Vagina (tissue), 2 donors: Measurements from ENCODE around the gene C16orf54. TPM values are rescaled to one million over a fixed set of nuclear protein-coding genes. Genes with fewer than 3 reads are reported as not detected.
"Not testable (repeated sequence)": the region's sequence is repeated elsewhere in the genome, so short reads cannot be mapped to it uniquely, and the experiment has no call there.

ENCODE experiments used
- DNase-seq, 2 donors: peaks; one replicate each; pipeline ENCODE4 v3.0.0-alpha.2; 2017; ENCODE audit errors: extremely low spot score in 2 of 2
- H3K27ac ChIP-seq: fragments of 200-600 bp; sonication (generic); one replicate; pipeline ENCODE4 v1.5.1; 2019
- H3K27me3 ChIP-seq: fragments of 200-600 bp; sonication (generic); one replicate; pipeline ENCODE4 v1.5.1; 2019
- H3K36me3 ChIP-seq, 2 donors: fragments of 200-600 bp; sonication (generic); one replicate each; pipeline ENCODE4 v1.5.1; 2017 to 2019
- H3K4me1 ChIP-seq: fragments of 200-600 bp; sonication (generic); one replicate; pipeline ENCODE4 v1.5.1; 2019
- H3K4me3 ChIP-seq, 2 donors: fragments of 200-600 bp; sonication (generic); 1 replicate in 1 of 2; 2 replicates in 1 of 2; pipeline ENCODE4 v1.5.1; 2016 to 2019
- H3K9me3 ChIP-seq: fragments of 200-600 bp; sonication (generic); one replicate; pipeline ENCODE4 v1.5.1; 2019
- POLR2A ChIP-seq, 2 donors: fragments of 450-650 bp; IDR thresholded peaks; one replicate each; pipeline ENCODE4 v1.6.1; 2017; ENCODE audit warnings: antibody characterized with exemption in 2 of 2, mild to moderate bottlenecking in 2 of 2, moderate library complexity in 2 of 2
- POLR2AphosphoS5 ChIP-seq, 2 donors: sonication (generic); formaldehyde crosslinking; IDR thresholded peaks; one replicate each; pipeline ENCODE4 v1.9.0; 2017; ENCODE audit warnings: antibody characterized with exemption in 2 of 2, mild to moderate bottlenecking in 2 of 2, low read depth in 1 of 2; ENCODE audit not compliant: insufficient read depth in 1 of 2
- intact Hi-C: fragments of 100-400 bp; cut with DNase I; formaldehyde crosslinking; loops from one replicate; pipeline ENCODE4 v1.15.1; 2023
- total RNA-seq: library from RNA; depleted of rRNA; stranded (reverse); fragments of >200 nt; gene quantifications from one replicate; pipeline ENCODE4 v1.2.3, GENCODE V29; 2016
- TF ChIP-seq, protein P1 (sequence below), 3 experiments: fragments of 450-650 bp in 2 of 3; fragments of 200-600 bp in 1 of 3; sonication (generic) in 1 of 3; IDR thresholded peaks; one replicate each; pipeline ENCODE4 v1.5.1; 2017 to 2019; ENCODE audit warnings: antibody characterized with exemption in 3 of 3, mild to moderate bottlenecking in 2 of 3, moderate library complexity in 2 of 3

C16orf54 gene
- total RNA-seq, 1 donor from 2014 or later: 3.2 TPM

DNA sequence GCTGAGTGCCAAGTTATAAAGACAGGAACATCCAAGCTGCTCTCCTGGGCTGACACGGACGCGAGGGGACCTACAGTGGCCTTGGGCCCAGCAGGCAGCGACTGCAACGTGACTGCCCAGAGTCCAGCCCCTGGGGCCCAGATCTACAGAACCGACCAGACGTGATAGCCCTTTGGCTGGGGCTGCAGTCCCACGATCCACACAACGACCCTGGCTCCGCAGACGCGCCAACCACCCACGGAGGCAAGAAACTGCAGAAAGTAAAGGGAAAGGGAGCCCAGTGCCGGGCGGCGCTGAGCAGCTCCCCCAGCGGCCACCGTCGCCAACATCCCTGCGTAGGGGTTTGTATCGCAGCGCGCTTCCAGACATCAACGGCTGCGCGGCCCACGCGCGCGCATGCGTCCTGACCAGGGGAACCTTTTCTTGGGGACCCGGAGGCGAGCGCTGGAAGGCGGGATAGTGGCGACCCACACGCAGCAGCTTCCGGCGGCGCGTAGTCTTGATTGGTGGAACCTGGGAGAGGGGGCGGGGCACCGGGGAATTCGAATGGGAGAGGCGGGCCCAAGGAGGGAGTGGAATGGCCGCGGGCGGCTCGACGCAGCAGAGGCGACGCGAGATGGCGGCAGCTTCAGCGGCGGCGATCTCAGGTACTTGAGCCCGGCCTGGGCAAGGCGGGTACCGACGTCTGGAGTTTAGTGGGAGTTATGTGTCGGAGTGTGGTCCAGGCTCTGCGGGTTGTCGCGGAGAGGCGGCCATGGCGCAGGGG lies 44.6 kb upstream of the C16orf54 start, which contains the start of gene KIF22:
KIF22 (plus strand) TSS at position 569 of the 766 bp plus-strand sequence; CDS start at position 578, 9 bp downstream.
- H3K4me3 ChIP-seq: peak within 1 kb of the TSS; percentile 69
- no peaks in the 10 kb centered on the region for H3K27me3 ChIP-seq
- no peaks in the 10 kb centered on the region for H3K9me3 ChIP-seq
- peaks cover 28% of the 10 kb centered on the region for H3K4me1 ChIP-seq
- TF ChIP-seq, protein P1, sequence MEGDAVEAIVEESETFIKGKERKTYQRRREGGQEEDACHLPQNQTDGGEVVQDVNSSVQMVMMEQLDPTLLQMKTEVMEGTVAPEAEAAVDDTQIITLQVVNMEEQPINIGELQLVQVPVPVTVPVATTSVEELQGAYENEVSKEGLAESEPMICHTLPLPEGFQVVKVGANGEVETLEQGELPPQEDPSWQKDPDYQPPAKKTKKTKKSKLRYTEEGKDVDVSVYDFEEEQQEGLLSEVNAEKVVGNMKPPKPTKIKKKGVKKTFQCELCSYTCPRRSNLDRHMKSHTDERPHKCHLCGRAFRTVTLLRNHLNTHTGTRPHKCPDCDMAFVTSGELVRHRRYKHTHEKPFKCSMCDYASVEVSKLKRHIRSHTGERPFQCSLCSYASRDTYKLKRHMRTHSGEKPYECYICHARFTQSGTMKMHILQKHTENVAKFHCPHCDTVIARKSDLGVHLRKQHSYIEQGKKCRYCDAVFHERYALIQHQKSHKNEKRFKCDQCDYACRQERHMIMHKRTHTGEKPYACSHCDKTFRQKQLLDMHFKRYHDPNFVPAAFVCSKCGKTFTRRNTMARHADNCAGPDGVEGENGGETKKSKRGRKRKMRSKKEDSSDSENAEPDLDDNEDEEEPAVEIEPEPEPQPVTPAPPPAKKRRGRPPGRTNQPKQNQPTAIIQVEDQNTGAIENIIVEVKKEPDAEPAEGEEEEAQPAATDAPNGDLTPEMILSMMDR (IDR thresholded peaks at IDR 0.05): peak; percentile 63 to 78 (median 67)
- TF ChIP-seq POLR2A (IDR thresholded peaks at IDR 0.05): peak in 1 of 2 donors; percentile 64
- peak; percentile 96 to 100 for TF ChIP-seq POLR2AphosphoS5 (IDR thresholded peaks at IDR 0.05; ENCODE audit: insufficient read depth in 1 of 2, low read depth in 1 of 2)
- intact Hi-C loops: no loop called here
- DNase-seq: peak in 1 of 2 donors; percentile 97
- no peaks in the 10 kb centered on the region for H3K36me3 ChIP-seq
- H3K27ac ChIP-seq: peak within 1 kb of the TSS; percentile 91

DNA sequence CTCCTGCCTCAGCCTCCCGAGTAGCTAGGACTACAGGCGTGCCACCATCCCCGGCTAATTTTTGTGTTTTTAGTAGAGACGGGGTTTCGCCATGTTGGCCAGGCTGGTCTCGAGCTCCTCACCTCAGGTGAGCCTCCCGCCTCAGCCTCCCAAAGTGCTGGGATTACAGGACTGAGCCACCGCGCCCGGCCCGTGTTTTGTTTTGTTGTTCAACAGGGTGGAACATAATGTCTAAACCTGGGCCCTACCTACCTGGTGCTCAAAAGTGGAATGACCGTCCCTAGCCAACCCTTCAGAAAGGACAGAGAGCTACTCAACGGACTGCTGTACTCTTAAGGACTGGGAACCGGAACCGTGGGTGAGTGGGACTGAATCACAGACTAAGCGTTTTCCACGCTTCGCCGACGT lies 44.0 kb upstream of the C16orf54 start:
- TF ChIP-seq, protein P1 (IDR thresholded peaks at IDR 0.05): no peak
- Histone ChIP-seq H3K9me3 (no peaks in the 10 kb centered on the region), H3K36me3 (no peaks in the 10 kb centered on the region), H3K27me3 (no peaks in the 10 kb centered on the region), H3K4me1 (peaks cover 34% of the 10 kb centered on the region), H3K4me3 (peak overlapping the region; percentile 69), H3K27ac (peak overlapping the region; percentile 91)
- DNase-seq: no peak
- intact Hi-C loops: no loop called here

DNA sequence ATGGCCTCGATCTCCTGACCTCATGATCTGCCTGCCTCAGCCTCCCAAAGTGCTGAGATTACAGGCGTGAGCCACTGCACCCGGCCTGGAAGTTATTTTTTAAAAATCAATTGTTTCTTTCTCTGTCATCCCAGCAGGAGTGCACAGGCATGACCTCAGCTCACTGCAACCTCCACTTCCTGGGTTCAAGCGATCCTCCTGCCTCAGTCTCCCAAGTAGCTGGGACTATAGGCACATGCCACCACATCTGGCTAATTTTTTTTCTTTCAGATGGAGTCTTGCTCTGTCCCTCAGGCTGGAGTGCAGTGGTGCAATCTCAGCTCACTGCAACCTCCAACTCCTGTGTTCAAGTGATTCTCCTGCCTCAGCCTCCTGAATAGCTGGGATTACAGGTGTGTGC lies 41.4 kb upstream of the C16orf54 start:
- DNase-seq, H3K9me3 ChIP-seq, H3K36me3 ChIP-seq, intact Hi-C loops, H3K4me3 ChIP-seq, H3K27me3 ChIP-seq, H3K27ac ChIP-seq: not testable (repeated sequence)
- peaks cover 35% of the 10 kb centered on the region for H3K4me1 ChIP-seq

DNA sequence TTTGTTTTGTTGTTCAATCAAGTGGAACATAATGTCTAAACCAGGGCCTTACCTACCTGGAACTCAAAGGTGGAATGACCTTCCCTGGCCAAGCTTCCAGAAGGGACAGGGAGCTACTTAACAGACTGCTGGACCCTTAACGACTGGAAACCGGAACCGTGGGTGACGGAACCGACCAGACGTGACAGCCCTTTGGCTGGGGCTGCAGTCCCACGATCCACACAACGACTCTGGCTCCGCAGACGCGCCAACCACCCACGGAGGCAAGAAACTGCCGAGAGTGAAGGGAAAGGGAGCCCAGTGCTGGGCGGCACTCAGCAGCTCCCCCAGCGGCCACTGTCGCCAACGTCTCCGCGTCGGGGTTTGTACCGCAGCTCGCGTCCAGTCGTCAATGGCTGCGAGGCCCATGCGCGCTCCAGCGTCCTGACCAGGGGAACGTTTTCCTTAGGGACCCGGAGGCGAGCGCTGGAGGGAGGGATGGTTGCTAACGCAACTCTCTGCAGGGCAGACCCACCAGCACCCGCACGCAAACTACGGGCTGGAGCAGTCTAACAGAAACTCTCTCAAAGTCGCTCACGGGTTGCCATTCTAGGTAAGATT lies 39.2 kb upstream of the C16orf54 start:
- intact Hi-C loops: no loop called here
- no peaks in the 10 kb centered on the region for H3K9me3 ChIP-seq
- H3K27me3 ChIP-seq: no peaks in the 10 kb centered on the region
- peak overlapping the region; percentile 8 to 13 for H3K4me3 ChIP-seq
- no peaks in the 10 kb centered on the region for H3K36me3 ChIP-seq
- DNase-seq: no peak
- H3K4me1 ChIP-seq: peaks cover 18% of the 10 kb centered on the region
- TF ChIP-seq, protein P1 (IDR thresholded peaks at IDR 0.05): peak; percentile 30 to 49 (median 45)
- peak in 1 of 2 donors; percentile 16 for TF ChIP-seq POLR2AphosphoS5 (IDR thresholded peaks at IDR 0.05; ENCODE audit: insufficient read depth in 1 of 2, low read depth in 1 of 2)
- TF ChIP-seq POLR2A (IDR thresholded peaks at IDR 0.05): no peak
- no peak overlapping the region for H3K27ac ChIP-seq

DNA sequence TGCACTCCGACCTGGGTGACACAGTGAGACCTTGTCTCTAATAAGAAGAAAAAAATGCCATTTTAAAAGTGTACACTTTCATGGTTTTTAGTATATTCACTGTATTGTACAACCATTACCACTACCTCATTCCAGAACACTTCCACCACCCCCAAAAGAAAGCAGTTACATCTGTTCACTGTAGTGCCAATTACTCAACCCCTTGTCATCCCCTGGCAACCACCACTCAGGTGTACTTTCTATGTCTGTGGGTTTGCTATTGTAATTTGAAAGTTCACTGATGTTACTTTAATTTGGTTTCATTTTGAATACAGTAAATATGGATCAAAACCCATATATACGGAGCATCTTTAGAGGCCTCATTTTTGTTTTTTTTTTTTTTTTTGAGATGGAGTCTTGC lies 38.4 kb upstream of the C16orf54 start:
- Histone ChIP-seq H3K27ac (no peak overlapping the region), H3K36me3 (no peaks in the 10 kb centered on the region), H3K4me3 (no peak overlapping the region), H3K4me1 (peaks cover 12% of the 10 kb centered on the region), H3K9me3 (no peaks in the 10 kb centered on the region), H3K27me3 (no peaks in the 10 kb centered on the region)
- no peak for TF ChIP-seq POLR2A (IDR thresholded peaks at IDR 0.05)
- intact Hi-C loops: no loop called here
- no peak for DNase-seq

DNA sequence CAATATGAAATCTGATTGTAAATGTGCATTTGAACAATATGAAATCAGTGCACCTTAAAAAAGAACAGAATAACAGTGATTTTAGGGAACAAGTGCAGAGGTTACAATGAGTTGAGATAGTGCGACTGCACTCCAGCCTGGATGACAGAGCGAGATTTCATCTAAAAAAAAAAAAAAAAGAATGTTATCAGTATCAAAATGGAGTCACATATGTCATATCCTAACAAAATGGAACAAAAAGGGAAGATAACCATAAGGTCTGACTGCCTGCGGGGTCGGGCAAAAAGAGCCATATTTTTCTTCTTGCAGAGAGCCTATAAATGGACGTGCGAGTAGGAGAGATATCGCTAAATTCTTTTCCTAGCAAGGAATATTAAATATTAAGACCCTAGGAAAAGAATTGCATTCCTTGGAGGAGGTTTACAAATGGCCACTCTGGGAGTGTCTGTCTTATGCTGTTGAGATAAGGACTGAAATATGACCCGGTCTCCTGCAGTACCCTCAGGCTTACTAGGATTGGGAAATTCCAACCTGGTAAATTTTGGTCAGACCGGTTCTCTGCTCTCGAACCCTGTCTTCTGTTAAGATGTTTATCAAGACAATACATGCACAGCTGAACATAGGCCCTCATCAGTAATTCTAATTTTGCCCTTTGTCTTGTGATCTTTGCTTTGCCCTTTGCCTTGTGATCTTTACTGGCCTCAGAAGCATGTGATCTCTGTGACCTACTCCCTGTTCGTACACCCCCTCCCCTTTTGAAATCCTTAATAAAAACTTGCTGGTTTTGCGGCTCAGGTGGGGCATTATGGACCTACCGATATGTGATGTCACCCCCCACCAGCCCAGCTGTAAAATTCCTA lies 37.5 kb upstream of the C16orf54 start:
- H3K27me3 ChIP-seq, H3K4me3 ChIP-seq, H3K27ac ChIP-seq, H3K9me3 ChIP-seq, intact Hi-C loops, DNase-seq, H3K36me3 ChIP-seq: not testable (repeated sequence)
- peaks cover 12% of the 10 kb centered on the region for H3K4me1 ChIP-seq
